T1000 (cell line): Measurements from ENCODE around the gene SUSD2.
"Not testable (repeated sequence)": the region's sequence is repeated elsewhere in the genome, so short reads cannot be mapped to it uniquely, and the experiment has no call there.

Experiments used
- DNase-seq: peaks from one replicate; lab custom pipeline; 2025; ENCODE audit warnings: mixed read lengths; lab: John Stamatoyannopoulos, UW

The SUSD2 gene

GRCh38 chr22:24181088-24181995 lies at the start of gene SUSD2:
Gene SUSD2, plus strand, starts transcription at chr22:24181487. Its CDS starts 33 bp downstream, at chr22:24181520.
- DNase-seq, result no peak

- no peak for DNase-seq
These were observed 47.9 kb upstream of the SUSD2 start for GRCh38 chr22:24133187-24133965.

GRCh38 chr22:24134090-24134846 lies 47.0 kb upstream of the SUSD2 start:
- no peak for DNase-seq

- not testable (repeated sequence) for DNase-seq
These were observed 44.8 kb upstream of the SUSD2 start for GRCh38 chr22:24136533-24136932.

GRCh38 chr22:24137595-24137994 lies 43.7 kb upstream of the SUSD2 start:
- no peak for DNase-seq

GRCh38 chr22:24138649-24139420 lies 42.5 kb upstream of the SUSD2 start:
- no peak for DNase-seq

GRCh38 chr22:24140357-24140756 lies 40.9 kb upstream of the SUSD2 start:
- DNase-seq, result no peak

GRCh38 chr22:24141586-24141985 lies 39.7 kb upstream of the SUSD2 start:
- DNase-seq, result no peak

- no peak for DNase-seq
These were observed 39.0 kb upstream of the SUSD2 start for GRCh38 chr22:24142241-24142640.

GRCh38 chr22:24142831-24143230 lies 38.5 kb upstream of the SUSD2 start:
- no peak for DNase-seq

GRCh38 chr22:24144056-24144777 lies 37.1 kb upstream of the SUSD2 start:
- DNase-seq, result no peak

GRCh38 chr22:24144778-24145085 lies 36.6 kb upstream of the SUSD2 start:
- no peak for DNase-seq

- no peak for DNase-seq
These were observed 35.7 kb upstream of the SUSD2 start for GRCh38 chr22:24145446-24146193.

GRCh38 chr22:24146194-24146616 lies 35.1 kb upstream of the SUSD2 start:
- DNase-seq, result no peak

GRCh38 chr22:24146791-24147353 lies 34.4 kb upstream of the SUSD2 start:
- peak; percentile 32 for DNase-seq

GRCh38 chr22:24147666-24148065 lies 33.6 kb upstream of the SUSD2 start:
- no peak for DNase-seq

GRCh38 chr22:24148266-24149197 lies 32.8 kb upstream of the SUSD2 start:
- DNase-seq, result no peak

- DNase-seq, result no peak
These were observed 32.1 kb upstream of the SUSD2 start for GRCh38 chr22:24149198-24149590.

GRCh38 chr22:24153353-24153752 lies 27.9 kb upstream of the SUSD2 start:
- no peak for DNase-seq
